ENCODE results near the gene GGTA1. TPM values are rescaled to one million over a fixed set of nuclear protein-coding genes. Genes with fewer than 3 reads are reported as not detected.

GGTA1 gene
- polyA plus RNA-seq, 1 donor from 2014 or later, result not detected

DNA sequence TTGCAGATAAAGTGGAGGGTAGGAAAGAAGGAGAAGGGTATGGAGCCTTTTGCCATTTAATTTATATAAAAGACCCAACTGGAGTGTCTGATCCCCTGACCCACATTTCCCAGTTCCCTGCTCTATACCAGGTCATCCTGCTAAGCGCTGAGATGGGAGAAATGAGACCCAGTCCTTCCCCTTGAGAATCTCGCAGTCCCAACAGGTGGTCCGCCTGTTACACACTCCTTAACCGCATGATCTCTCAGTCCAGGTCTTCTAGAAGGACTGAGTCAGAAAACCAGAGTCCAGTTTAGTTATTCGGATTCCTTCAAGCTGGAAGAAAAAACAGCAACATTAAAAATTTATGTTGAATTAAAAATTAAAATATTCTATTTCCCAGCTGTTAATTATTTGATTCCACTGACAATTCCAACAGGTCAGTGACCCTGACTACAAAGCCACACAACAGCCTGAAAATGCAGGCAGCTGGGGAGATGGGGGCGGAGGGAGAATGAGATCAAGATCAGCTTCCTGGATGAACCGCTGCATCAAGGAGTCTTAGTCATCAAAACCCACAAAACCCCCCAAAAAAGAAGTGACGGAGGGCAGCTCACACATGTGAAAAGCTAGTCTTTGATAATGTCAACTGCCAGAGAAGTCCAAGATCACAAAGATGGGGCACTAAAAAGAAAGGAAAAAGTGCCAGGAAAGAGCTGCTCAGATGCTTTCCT, 44.0 kb downstream of the GGTA1 start:
- H3K27ac ChIP-seq (ENCODE audit: low read length), result no peak overlapping the region
- no peaks in the 10 kb centered on the region for H3K9me2 ChIP-seq (ENCODE audit: insufficient read depth, low read length)
- no peak overlapping the region for H3K9ac ChIP-seq (ENCODE audit: low read length)
- H2AFZ ChIP-seq (ENCODE audit: low read depth, low read length), result no peak overlapping the region
- no peak overlapping the region for H3K4me2 ChIP-seq (ENCODE audit: low read length)
- H3K27me3 ChIP-seq (ENCODE audit: insufficient read depth, low read depth, low read length), result no peaks in the 10 kb centered on the region
- H3K36me3 ChIP-seq (ENCODE audit: insufficient read depth, low read length), result no peaks in the 10 kb centered on the region
- H3K4me3 ChIP-seq (ENCODE audit: low read length), result no peak overlapping the region
- no peaks in the 10 kb centered on the region for H3F3A ChIP-seq (ENCODE audit: insufficient read depth, low read length, poor library complexity, severe bottlenecking)
- no peaks in the 10 kb centered on the region for H4K20me1 ChIP-seq (ENCODE audit: insufficient read depth)
- TF ChIP-seq TAF1 (IDR thresholded peaks at IDR 0.05; ENCODE audit: low read depth), result no peak
- TF ChIP-seq, protein P1, sequence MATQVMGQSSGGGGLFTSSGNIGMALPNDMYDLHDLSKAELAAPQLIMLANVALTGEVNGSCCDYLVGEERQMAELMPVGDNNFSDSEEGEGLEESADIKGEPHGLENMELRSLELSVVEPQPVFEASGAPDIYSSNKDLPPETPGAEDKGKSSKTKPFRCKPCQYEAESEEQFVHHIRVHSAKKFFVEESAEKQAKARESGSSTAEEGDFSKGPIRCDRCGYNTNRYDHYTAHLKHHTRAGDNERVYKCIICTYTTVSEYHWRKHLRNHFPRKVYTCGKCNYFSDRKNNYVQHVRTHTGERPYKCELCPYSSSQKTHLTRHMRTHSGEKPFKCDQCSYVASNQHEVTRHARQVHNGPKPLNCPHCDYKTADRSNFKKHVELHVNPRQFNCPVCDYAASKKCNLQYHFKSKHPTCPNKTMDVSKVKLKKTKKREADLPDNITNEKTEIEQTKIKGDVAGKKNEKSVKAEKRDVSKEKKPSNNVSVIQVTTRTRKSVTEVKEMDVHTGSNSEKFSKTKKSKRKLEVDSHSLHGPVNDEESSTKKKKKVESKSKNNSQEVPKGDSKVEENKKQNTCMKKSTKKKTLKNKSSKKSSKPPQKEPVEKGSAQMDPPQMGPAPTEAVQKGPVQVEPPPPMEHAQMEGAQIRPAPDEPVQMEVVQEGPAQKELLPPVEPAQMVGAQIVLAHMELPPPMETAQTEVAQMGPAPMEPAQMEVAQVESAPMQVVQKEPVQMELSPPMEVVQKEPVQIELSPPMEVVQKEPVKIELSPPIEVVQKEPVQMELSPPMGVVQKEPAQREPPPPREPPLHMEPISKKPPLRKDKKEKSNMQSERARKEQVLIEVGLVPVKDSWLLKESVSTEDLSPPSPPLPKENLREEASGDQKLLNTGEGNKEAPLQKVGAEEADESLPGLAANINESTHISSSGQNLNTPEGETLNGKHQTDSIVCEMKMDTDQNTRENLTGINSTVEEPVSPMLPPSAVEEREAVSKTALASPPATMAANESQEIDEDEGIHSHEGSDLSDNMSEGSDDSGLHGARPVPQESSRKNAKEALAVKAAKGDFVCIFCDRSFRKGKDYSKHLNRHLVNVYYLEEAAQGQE (IDR thresholded peaks at IDR 0.05; ENCODE audit: borderline replicate concordance), result no peak
- no peak for TF ChIP-seq POLR2AphosphoS5 (IDR thresholded peaks at IDR 0.05)
- TF ChIP-seq RAD21 (conservative IDR thresholded peaks at IDR 0.05), result no peak
- TF ChIP-seq, protein P2, sequence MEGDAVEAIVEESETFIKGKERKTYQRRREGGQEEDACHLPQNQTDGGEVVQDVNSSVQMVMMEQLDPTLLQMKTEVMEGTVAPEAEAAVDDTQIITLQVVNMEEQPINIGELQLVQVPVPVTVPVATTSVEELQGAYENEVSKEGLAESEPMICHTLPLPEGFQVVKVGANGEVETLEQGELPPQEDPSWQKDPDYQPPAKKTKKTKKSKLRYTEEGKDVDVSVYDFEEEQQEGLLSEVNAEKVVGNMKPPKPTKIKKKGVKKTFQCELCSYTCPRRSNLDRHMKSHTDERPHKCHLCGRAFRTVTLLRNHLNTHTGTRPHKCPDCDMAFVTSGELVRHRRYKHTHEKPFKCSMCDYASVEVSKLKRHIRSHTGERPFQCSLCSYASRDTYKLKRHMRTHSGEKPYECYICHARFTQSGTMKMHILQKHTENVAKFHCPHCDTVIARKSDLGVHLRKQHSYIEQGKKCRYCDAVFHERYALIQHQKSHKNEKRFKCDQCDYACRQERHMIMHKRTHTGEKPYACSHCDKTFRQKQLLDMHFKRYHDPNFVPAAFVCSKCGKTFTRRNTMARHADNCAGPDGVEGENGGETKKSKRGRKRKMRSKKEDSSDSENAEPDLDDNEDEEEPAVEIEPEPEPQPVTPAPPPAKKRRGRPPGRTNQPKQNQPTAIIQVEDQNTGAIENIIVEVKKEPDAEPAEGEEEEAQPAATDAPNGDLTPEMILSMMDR (IDR thresholded peaks at IDR 0.05; ENCODE audit: poor library complexity, severe bottlenecking), result no peak
- no peak for TF ChIP-seq EZH2 (IDR thresholded peaks at IDR 0.05; ENCODE audit: borderline replicate concordance, insufficient read depth, low read length, poor library complexity, severe bottlenecking)
- TF ChIP-seq EP300 (conservative IDR thresholded peaks at IDR 0.05; ENCODE audit: poor library complexity, severe bottlenecking), result no peak
- no peak for TF ChIP-seq MXI1 (conservative IDR thresholded peaks at IDR 0.05; ENCODE audit: poor library complexity, severe bottlenecking)
- no peak for TF ChIP-seq SMC3 (conservative IDR thresholded peaks at IDR 0.05; ENCODE audit: poor library complexity)
- H3K9me3 ChIP-seq (ENCODE audit: low read length), result no peaks in the 10 kb centered on the region
- no peaks in the 10 kb centered on the region for H3K79me2 ChIP-seq (replicated peaks; ENCODE audit: insufficient read depth, low read length)

DNA sequence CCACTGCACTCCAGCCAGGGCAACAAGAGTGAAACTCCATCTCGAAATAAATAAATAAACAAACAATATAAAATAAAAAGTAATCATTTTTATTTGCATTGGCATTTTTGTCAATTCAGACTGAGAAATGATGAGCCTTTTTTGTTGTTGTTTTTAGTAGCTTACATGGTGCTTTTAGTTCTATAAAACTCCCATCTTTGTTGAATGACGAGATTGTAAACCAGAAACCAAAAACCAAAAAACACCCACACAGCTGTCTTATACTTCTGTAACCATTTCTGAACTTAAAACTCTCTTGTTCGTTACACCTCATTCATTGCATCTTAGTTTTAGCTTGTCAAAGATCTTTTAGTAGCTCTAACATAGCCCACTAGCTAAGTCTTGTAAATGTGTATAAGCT, 44.7 kb downstream of the GGTA1 start:
- Histone ChIP-seq H3K4me2 (ENCODE audit: low read length) (no peak overlapping the region), H3K9me3 (ENCODE audit: low read length) (no peaks in the 10 kb centered on the region), H3K4me3 (ENCODE audit: low read length) (no peak overlapping the region), H3F3A (ENCODE audit: insufficient read depth, low read length, poor library complexity, severe bottlenecking) (no peaks in the 10 kb centered on the region), H2AFZ (ENCODE audit: low read depth, low read length) (no peak overlapping the region), H3K27me3 (ENCODE audit: insufficient read depth, low read depth, low read length) (no peaks in the 10 kb centered on the region), H3K9ac (ENCODE audit: low read length) (no peak overlapping the region), H4K20me1 (ENCODE audit: insufficient read depth) (no peaks in the 10 kb centered on the region), H3K9me2 (ENCODE audit: insufficient read depth, low read length) (no peaks in the 10 kb centered on the region), H3K79me2 (replicated peaks; ENCODE audit: insufficient read depth, low read length) (no peaks in the 10 kb centered on the region), H3K27ac (ENCODE audit: low read length) (no peak overlapping the region), H3K36me3 (ENCODE audit: insufficient read depth, low read length) (no peaks in the 10 kb centered on the region)
- no peak for TF ChIP-seq TAF1 (IDR thresholded peaks at IDR 0.05; ENCODE audit: low read depth)
- no peak for TF ChIP-seq SMC3 (conservative IDR thresholded peaks at IDR 0.05; ENCODE audit: poor library complexity)
- TF ChIP-seq EZH2 (IDR thresholded peaks at IDR 0.05; ENCODE audit: borderline replicate concordance, insufficient read depth, low read length, poor library complexity, severe bottlenecking), result no peak
- TF ChIP-seq EP300 (conservative IDR thresholded peaks at IDR 0.05; ENCODE audit: poor library complexity, severe bottlenecking), result no peak
- TF ChIP-seq, protein P1 (IDR thresholded peaks at IDR 0.05; ENCODE audit: borderline replicate concordance), result no peak
- no peak for TF ChIP-seq POLR2AphosphoS5 (IDR thresholded peaks at IDR 0.05)
- TF ChIP-seq, protein P2 (IDR thresholded peaks at IDR 0.05; ENCODE audit: poor library complexity, severe bottlenecking), result no peak

Data from neural cell (in vitro differentiated cells).